GM12878 (cell line): ENCODE measurements around the gene CCDC177. TPM values are rescaled to one million over a fixed set of nuclear protein-coding genes. Genes with fewer than 3 reads are reported as not detected.

Source experiments
- ASH2L ChIP-seq: fragments of 300-600, 200-600 bp; sonication (generic); IDR thresholded peaks from 2 replicates; pipeline ENCODE4 v1.6.1; 2017; ENCODE audit warnings: low read depth, mild to moderate bottlenecking, borderline replicate concordance
- BCLAF1 ChIP-seq: fragments of 450-650 bp; IDR thresholded peaks from 2 replicates; pipeline ENCODE4 v1.6.1; 2017; ENCODE audit warnings: antibody characterized with exemption, mild to moderate bottlenecking, moderate library complexity
- CBX5 ChIP-seq: sonication (generic); IDR thresholded peaks from 2 replicates; pipeline ENCODE4 v1.6.1; 2016; ENCODE audit warnings: low read depth, moderate library complexity, mild to moderate bottlenecking, inconsistent platforms
- CEBPB ChIP-seq, 2 experiments: fragments of 150-350 bp in 1 of 2; IDR thresholded peaks; 2 replicates each; pipeline ENCODE4 v1.6.1; 2012 to 2014; ENCODE audit warnings: low read depth in 2 of 2, low read length in 2 of 2, borderline replicate concordance in 1 of 2, inconsistent platforms in 1 of 2
- ELK1 ChIP-seq: IDR thresholded peaks from 2 replicates; pipeline ENCODE4 v1.6.1; 2012; ENCODE audit warnings: low read depth, low read length, improper control_type of control experiment
- ETV6 ChIP-seq, 2 experiments: fragments of 450-650 bp in 1 of 2; IDR thresholded peaks in 1 of 2; conservative IDR thresholded peaks in 1 of 2; 2 replicates each; pipeline ENCODE4 v1.6.1; 2014; ENCODE audit warnings: antibody characterized with exemption in 1 of 2, borderline replicate concordance in 1 of 2, low read depth in 1 of 2, mild to moderate bottlenecking in 1 of 2, moderate library complexity in 1 of 2
- MTA2 ChIP-seq: fragments of 450-650 bp; IDR thresholded peaks from 2 replicates; pipeline ENCODE4 v1.6.1; 2016; ENCODE audit warnings: low read depth, mild to moderate bottlenecking, moderate library complexity
- NFYB ChIP-seq: IDR thresholded peaks from 2 replicates; pipeline ENCODE4 v1.6.1; 2011; ENCODE audit warnings: low read depth, mild to moderate bottlenecking, low read length, improper control_type of control experiment, moderate library complexity; ENCODE audit not compliant: insufficient read depth
- POU2F2 ChIP-seq: IDR thresholded peaks from 3 replicates; pipeline ENCODE4 v1.6.1; 2011; ENCODE audit warnings: low read depth, mild to moderate bottlenecking, low read length, borderline replicate concordance
- TAF1 ChIP-seq: IDR thresholded peaks from 2 replicates; pipeline ENCODE4 v1.6.1; 2011; ENCODE audit warnings: mild to moderate bottlenecking, low read depth, low read length, borderline replicate concordance
- ZNF24 ChIP-seq: fragments of 450-650 bp; IDR thresholded peaks from 2 replicates; pipeline ENCODE4 v1.6.1; 2017; ENCODE audit warnings: antibody characterized with exemption, mild to moderate bottlenecking
- polyA plus RNA-seq, 11 experiments: library from polyadenylated mRNA; depleted of rRNA in 4 of 11; unstranded in 6 of 11; stranded (reverse) in 5 of 11; fragments of >200 nt; fragmentation: Nextera tagmentation in 4 of 11; fragmentation: Illumina TruSeq in 1 of 11; extraction: Ambion mirVana in 4 of 11; extraction: Trizol in 1 of 11; gene quantifications; 1 replicate in 1 of 11; 2 replicates in 10 of 11; pipeline versions ENCODE4 v1.2.1 to v1.2.3, GENCODE V29; 2011 to 2016; ENCODE audit warnings: inconsistent platforms in 2 of 11, missing spikeins in 2 of 11, low read depth in 1 of 11
- total RNA-seq, 4 experiments: library from RNA; depleted of rRNA in 3 of 4; stranded (reverse); fragments of >200 nt in 3 of 4; fragmentation: Illumina TruSeq in 1 of 4; extraction: Trizol in 1 of 4; gene quantifications; 2 replicates each; pipeline versions ENCODE4 v1.2.1 to v1.2.3, GENCODE V29; 2013 to 2021
- TF ChIP-seq, protein P1 (sequence below): fragments of 450-650 bp; formaldehyde crosslinking; IDR thresholded peaks from 2 replicates; pipeline ENCODE4 v1.4.0; 2020; ENCODE audit warnings: mild to moderate bottlenecking, moderate library complexity
- TF ChIP-seq, protein P2 (sequence below): fragments of 450-650 bp; IDR thresholded peaks from 2 replicates; pipeline ENCODE4 v1.6.1; 2017; ENCODE audit warnings: mild to moderate bottlenecking, moderate library complexity
- TF ChIP-seq, protein P3 (sequence below): IDR thresholded peaks from 2 replicates; pipeline ENCODE4 v1.6.1; 2011; ENCODE audit warnings: low read depth, mild to moderate bottlenecking, low read length, moderate library complexity, borderline replicate concordance; ENCODE audit errors: extremely low read depth

Gene CCDC177
- total and polyA plus RNA-seq, 10 of the 15 experiments (the other 5 are each of a cell fraction or from before 2014, with no cell fraction given) = not detected

DNA sequence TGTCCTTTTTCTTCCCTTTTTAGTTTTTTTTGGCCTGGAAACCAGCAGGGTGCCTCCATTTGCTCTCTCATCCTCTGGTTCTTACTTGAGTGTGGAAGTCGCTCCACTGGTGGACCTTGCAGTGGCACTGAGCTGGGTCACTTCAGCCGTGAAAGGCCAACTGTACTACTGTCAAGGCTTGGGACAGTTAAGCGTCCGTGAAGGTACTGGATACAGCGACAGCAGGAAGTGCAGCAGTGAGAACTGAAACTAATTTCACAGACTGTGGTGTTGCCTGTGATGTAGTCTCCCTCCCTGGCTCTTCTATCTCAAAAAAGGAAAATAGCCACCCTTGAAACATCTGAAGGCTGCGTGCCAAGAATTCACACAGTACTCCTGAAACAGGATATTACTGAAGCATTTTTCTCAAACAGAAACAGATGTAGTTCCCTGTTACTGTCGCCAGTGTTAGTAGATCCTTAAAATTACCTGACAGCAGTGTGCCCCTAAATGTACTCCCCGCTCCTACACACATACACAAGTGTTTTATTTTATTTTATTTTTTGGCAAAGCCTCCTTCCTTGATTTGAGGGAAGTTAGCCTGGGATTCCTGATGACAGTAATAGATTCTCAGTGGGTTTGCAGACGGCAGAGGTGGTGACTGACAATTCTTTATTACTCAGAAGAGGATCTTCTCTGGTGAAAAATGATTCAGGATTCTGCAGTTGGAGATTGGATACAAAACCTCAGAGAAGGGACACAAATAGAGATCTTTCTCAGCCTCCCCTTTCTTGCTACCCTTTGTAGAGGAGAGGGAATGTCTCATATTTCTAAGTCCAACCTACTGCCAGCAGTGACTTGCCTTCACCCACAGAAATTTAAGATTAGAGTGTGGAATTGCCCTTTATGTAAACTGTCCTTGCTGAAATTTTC lies 41.1 kb upstream of the CCDC177 start (continued):
- TF ChIP-seq, protein P1, sequence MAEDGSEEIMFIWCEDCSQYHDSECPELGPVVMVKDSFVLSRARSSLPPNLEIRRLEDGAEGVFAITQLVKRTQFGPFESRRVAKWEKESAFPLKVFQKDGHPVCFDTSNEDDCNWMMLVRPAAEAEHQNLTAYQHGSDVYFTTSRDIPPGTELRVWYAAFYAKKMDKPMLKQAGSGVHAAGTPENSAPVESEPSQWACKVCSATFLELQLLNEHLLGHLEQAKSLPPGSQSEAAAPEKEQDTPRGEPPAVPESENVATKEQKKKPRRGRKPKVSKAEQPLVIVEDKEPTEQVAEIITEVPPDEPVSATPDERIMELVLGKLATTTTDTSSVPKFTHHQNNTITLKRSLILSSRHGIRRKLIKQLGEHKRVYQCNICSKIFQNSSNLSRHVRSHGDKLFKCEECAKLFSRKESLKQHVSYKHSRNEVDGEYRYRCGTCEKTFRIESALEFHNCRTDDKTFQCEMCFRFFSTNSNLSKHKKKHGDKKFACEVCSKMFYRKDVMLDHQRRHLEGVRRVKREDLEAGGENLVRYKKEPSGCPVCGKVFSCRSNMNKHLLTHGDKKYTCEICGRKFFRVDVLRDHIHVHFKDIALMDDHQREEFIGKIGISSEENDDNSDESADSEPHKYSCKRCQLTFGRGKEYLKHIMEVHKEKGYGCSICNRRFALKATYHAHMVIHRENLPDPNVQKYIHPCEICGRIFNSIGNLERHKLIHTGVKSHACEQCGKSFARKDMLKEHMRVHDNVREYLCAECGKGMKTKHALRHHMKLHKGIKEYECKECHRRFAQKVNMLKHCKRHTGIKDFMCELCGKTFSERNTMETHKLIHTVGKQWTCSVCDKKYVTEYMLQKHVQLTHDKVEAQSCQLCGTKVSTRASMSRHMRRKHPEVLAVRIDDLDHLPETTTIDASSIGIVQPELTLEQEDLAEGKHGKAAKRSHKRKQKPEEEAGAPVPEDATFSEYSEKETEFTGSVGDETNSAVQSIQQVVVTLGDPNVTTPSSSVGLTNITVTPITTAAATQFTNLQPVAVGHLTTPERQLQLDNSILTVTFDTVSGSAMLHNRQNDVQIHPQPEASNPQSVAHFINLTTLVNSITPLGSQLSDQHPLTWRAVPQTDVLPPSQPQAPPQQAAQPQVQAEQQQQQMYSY = no peak
- no peak for TF ChIP-seq ELK1
- TF ChIP-seq, protein P2, sequence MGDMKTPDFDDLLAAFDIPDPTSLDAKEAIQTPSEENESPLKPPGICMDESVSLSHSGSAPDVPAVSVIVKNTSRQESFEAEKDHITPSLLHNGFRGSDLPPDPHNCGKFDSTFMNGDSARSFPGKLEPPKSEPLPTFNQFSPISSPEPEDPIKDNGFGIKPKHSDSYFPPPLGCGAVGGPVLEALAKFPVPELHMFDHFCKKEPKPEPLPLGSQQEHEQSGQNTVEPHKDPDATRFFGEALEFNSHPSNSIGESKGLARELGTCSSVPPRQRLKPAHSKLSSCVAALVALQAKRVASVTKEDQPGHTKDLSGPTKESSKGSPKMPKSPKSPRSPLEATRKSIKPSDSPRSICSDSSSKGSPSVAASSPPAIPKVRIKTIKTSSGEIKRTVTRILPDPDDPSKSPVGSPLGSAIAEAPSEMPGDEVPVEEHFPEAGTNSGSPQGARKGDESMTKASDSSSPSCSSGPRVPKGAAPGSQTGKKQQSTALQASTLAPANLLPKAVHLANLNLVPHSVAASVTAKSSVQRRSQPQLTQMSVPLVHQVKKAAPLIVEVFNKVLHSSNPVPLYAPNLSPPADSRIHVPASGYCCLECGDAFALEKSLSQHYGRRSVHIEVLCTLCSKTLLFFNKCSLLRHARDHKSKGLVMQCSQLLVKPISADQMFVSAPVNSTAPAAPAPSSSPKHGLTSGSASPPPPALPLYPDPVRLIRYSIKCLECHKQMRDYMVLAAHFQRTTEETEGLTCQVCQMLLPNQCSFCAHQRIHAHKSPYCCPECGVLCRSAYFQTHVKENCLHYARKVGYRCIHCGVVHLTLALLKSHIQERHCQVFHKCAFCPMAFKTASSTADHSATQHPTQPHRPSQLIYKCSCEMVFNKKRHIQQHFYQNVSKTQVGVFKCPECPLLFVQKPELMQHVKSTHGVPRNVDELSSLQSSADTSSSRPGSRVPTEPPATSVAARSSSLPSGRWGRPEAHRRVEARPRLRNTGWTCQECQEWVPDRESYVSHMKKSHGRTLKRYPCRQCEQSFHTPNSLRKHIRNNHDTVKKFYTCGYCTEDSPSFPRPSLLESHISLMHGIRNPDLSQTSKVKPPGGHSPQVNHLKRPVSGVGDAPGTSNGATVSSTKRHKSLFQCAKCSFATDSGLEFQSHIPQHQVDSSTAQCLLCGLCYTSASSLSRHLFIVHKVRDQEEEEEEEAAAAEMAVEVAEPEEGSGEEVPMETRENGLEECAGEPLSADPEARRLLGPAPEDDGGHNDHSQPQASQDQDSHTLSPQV = peak; percentile 11; the same call in 1 of the 2 replicates
- TF ChIP-seq TAF1 = no peak; the same call in 1 of the 2 replicates
- no peak for TF ChIP-seq BCLAF1
- no peak for TF ChIP-seq CEBPB (IDR thresholded peaks at IDR 0.05; ENCODE audit: borderline replicate concordance in 1 of 2, low read depth in 2 of 2, low read length in 2 of 2)
- peak in 1 of 2 experiments; percentile 91; a peak in 2 of 4 replicates for TF ChIP-seq ETV6 (conservative IDR thresholded peaks at IDR 0.05 in 1 of 2, IDR thresholded peaks at IDR 0.05 in 1 of 2; ENCODE audit: borderline replicate concordance in 1 of 2, low read depth in 1 of 2)
- TF ChIP-seq MTA2 = peak; percentile 76
- TF ChIP-seq ZNF24 = peak; percentile 64; the same call in 1 of the 2 replicates
- TF ChIP-seq POU2F2 = no peak
- TF ChIP-seq CBX5 = peak; percentile 90; the same call in 1 of the 2 replicates
- no peak for TF ChIP-seq ASH2L
- no peak for TF ChIP-seq NFYB
- TF ChIP-seq, protein P3, sequence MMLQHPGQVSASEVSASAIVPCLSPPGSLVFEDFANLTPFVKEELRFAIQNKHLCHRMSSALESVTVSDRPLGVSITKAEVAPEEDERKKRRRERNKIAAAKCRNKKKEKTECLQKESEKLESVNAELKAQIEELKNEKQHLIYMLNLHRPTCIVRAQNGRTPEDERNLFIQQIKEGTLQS = no peak
